ENCODE measurements around the gene GZMM. TPM values are rescaled to one million over a fixed set of nuclear protein-coding genes. Genes with fewer than 3 reads are reported as not detected.

Gene GZMM
- total and polyA plus RNA-seq, 4 donors: 0.54 to 2.8 (median 0.75) TPM; not detected in 1

- no peak for ATAC-seq (ENCODE audit: low FRiP score)
- Histone ChIP-seq H3K27me3 (ENCODE audit: control insufficient read depth in 1 of 2, insufficient read depth in 2 of 2, low read length in 1 of 2) (no peaks in the 10 kb centered on the region), H3K4me3 (ENCODE audit: low read length in 2 of 2) (no peak within 1 kb of the TSS), H3K36me3 (ENCODE audit: control insufficient read depth in 1 of 2, insufficient read depth in 2 of 2, low read length in 1 of 2) (no peaks in the 10 kb centered on the region), H3K27ac (ENCODE audit: low read depth in 1 of 2, low read length in 2 of 2) (no peak within 1 kb of the TSS), H3K9me3 (ENCODE audit: control insufficient read depth, low read length) (no peaks in the 10 kb centered on the region), H3K4me1 (ENCODE audit: control insufficient read depth in 1 of 2, insufficient read depth in 2 of 2, low read length in 2 of 2) (no peaks in the 10 kb centered on the region)
- DNase-seq: no peak
- 1% methylated on average over 19 to 124 of the region's 132 CpGs for WGBS, 2 donors
- intact Hi-C loops (cut with DNase I): no loop called here
These were observed 46.0 kb downstream of the GZMM start, which contains the start of gene HCN2 for GRCh38 chr19:589693-590395. Gene HCN2 (plus strand): TSS chr19:589881. CDS start chr19:589946, 65 bp downstream.

- intact Hi-C loops (cut with DNase I): no loop called here
- DNase-seq (no peak), ATAC-seq (ENCODE audit: low FRiP score) (no peak)
- Histone ChIP-seq H3K4me3 (ENCODE audit: low read length in 2 of 2) (no peak overlapping the region), H3K27ac (ENCODE audit: low read depth in 1 of 2, low read length in 2 of 2) (no peak overlapping the region), H3K9me3 (ENCODE audit: control insufficient read depth, low read length) (no peaks in the 10 kb centered on the region), H3K4me1 (ENCODE audit: control insufficient read depth in 1 of 2, insufficient read depth in 2 of 2, low read length in 2 of 2) (no peaks in the 10 kb centered on the region), H3K27me3 (ENCODE audit: control insufficient read depth in 1 of 2, insufficient read depth in 2 of 2, low read length in 1 of 2) (no peaks in the 10 kb centered on the region), H3K36me3 (ENCODE audit: control insufficient read depth in 1 of 2, insufficient read depth in 2 of 2, low read length in 1 of 2) (no peaks in the 10 kb centered on the region)
- WGBS, 2 donors: 1 to 2% methylated on average over 21 to 50 of the region's 50 CpGs
These were observed 46.5 kb downstream of the GZMM start for GRCh38 chr19:590396-590745.

DNA sequence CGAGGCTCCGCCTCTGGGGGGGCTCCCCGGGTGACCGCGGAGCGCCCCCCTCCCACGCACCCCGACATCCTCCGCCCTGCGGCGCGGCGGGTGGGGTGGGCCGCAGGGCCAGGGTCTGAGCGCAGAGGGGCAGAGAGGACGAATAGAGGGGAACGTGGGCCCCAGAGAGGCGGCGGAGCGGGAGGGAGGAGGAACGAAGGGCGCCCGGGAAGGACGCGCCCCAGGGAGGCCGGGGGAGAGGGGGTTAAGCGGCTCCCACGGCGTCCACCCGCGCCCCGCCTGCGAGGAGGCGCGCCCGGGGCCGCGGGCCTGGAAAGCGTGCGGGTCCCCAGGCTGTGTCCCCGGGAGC lies 46.9 kb downstream of the GZMM start:
- Histone ChIP-seq H3K4me3 (ENCODE audit: low read length in 2 of 2) (no peak overlapping the region), H3K27me3 (ENCODE audit: control insufficient read depth in 1 of 2, insufficient read depth in 2 of 2, low read length in 1 of 2) (no peaks in the 10 kb centered on the region), H3K36me3 (ENCODE audit: control insufficient read depth in 1 of 2, insufficient read depth in 2 of 2, low read length in 1 of 2) (no peaks in the 10 kb centered on the region), H3K9me3 (ENCODE audit: control insufficient read depth, low read length) (no peaks in the 10 kb centered on the region), H3K27ac (ENCODE audit: low read depth in 1 of 2, low read length in 2 of 2) (no peak overlapping the region), H3K4me1 (ENCODE audit: control insufficient read depth in 1 of 2, insufficient read depth in 2 of 2, low read length in 2 of 2) (no peaks in the 10 kb centered on the region)
- ATAC-seq (ENCODE audit: low FRiP score): no peak
- 7 to 9% methylated on average over 30 to 41 of the region's 41 CpGs for WGBS, 2 donors
- intact Hi-C loops (cut with DNase I): no loop called here
- no peak for DNase-seq

DNA sequence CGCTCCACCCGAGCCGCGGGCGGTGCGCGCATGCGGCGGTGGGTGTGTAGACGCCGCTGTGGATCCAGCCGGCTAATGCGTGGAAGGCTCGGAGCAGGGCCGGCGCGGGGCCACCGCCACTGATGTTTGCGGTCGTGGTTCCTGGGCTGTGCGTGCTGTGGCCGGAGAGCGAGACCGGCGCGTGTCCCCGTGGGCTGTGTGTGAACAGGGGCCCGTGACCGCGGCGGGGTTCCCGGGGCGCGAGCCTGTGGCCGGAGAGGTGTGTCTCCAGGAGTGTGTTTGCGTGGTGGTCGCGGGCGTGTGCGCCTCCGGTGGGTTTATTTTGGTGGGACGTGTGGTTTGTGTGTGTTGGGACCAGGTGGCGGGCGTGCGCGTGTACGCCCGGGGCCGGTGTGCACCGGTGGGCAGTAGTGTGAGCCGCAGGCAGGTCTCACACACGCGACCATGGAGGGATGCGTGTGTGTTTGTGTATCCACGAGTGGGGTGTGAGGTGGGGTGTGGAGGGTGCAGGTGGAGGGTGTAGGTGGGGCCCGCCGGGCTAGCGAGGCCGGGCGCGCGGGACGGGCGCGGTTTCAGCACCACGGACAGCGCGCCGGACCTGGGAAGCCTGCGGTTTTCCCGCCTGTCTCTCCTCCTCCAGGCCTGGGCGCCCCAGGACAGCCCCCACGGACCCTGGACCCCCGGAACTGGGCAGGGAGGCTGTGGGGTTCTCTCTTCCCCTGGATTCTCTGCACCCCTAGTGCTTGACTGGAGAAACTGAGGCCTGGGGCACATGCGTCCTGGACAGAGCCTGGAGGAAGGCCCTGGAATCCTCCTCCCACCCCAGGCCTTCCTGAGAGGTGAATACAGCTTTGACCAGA lies 47.5 kb downstream of the GZMM start:
- H3K27me3 ChIP-seq (ENCODE audit: control insufficient read depth in 1 of 2, insufficient read depth in 2 of 2, low read length in 1 of 2): no peaks in the 10 kb centered on the region
- H3K9me3 ChIP-seq (ENCODE audit: control insufficient read depth, low read length): no peaks in the 10 kb centered on the region
- peak; percentile 65 for ATAC-seq (ENCODE audit: low FRiP score)
- no peak overlapping the region for H3K27ac ChIP-seq (ENCODE audit: low read depth in 1 of 2, low read length in 2 of 2)
- H3K4me3 ChIP-seq (ENCODE audit: low read length in 2 of 2): no peak overlapping the region
- no peak for DNase-seq
- intact Hi-C loops (cut with DNase I): no loop called here
- no peaks in the 10 kb centered on the region for H3K4me1 ChIP-seq (ENCODE audit: control insufficient read depth in 1 of 2, insufficient read depth in 2 of 2, low read length in 2 of 2)
- 19 to 33% methylated on average over 49 to 75 of the region's 75 CpGs for WGBS, 2 donors
- no peaks in the 10 kb centered on the region for H3K36me3 ChIP-seq (ENCODE audit: control insufficient read depth in 1 of 2, insufficient read depth in 2 of 2, low read length in 1 of 2)

- ATAC-seq (ENCODE audit: low FRiP score) (no peak), DNase-seq (no peak)
- no peaks in the 10 kb centered on the region for H3K9me3 ChIP-seq (ENCODE audit: control insufficient read depth, low read length)
- intact Hi-C loops (cut with DNase I): no loop called here
- no peak overlapping the region for H3K4me3 ChIP-seq (ENCODE audit: low read length in 2 of 2)
- no peaks in the 10 kb centered on the region for H3K36me3 ChIP-seq (ENCODE audit: control insufficient read depth in 1 of 2, insufficient read depth in 2 of 2, low read length in 1 of 2)
- H3K27me3 ChIP-seq (ENCODE audit: control insufficient read depth in 1 of 2, insufficient read depth in 2 of 2, low read length in 1 of 2): no peaks in the 10 kb centered on the region
- no peak overlapping the region for H3K27ac ChIP-seq (ENCODE audit: low read depth in 1 of 2, low read length in 2 of 2)
- WGBS, 2 donors: 80 to 83% methylated on average over 16 to 19 of the region's 19 CpGs
- H3K4me1 ChIP-seq (ENCODE audit: control insufficient read depth in 1 of 2, insufficient read depth in 2 of 2, low read length in 2 of 2): no peaks in the 10 kb centered on the region
These were observed 48.2 kb downstream of the GZMM start for GRCh38 chr19:592101-592500.

GRCh38 chr19:593055-593454 lies 49.2 kb downstream of the GZMM start:
- intact Hi-C loops (cut with DNase I): no loop called here
- DNase-seq: no peak
- Histone ChIP-seq H3K4me3 (ENCODE audit: low read length in 2 of 2) (no peak overlapping the region), H3K36me3 (ENCODE audit: control insufficient read depth in 1 of 2, insufficient read depth in 2 of 2, low read length in 1 of 2) (no peaks in the 10 kb centered on the region), H3K27ac (ENCODE audit: low read depth in 1 of 2, low read length in 2 of 2) (no peak overlapping the region), H3K9me3 (ENCODE audit: control insufficient read depth, low read length) (no peaks in the 10 kb centered on the region), H3K4me1 (ENCODE audit: control insufficient read depth in 1 of 2, insufficient read depth in 2 of 2, low read length in 2 of 2) (no peaks in the 10 kb centered on the region), H3K27me3 (ENCODE audit: control insufficient read depth in 1 of 2, insufficient read depth in 2 of 2, low read length in 1 of 2) (no peaks in the 10 kb centered on the region)
- WGBS, 2 donors: 77 to 85% methylated on average over 15 to 18 of the region's 18 CpGs
- no peak for ATAC-seq (ENCODE audit: low FRiP score)

- Histone ChIP-seq H3K4me3 (ENCODE audit: low read length in 2 of 2) (no peak overlapping the region), H3K9me3 (ENCODE audit: control insufficient read depth, low read length) (no peaks in the 10 kb centered on the region), H3K27me3 (ENCODE audit: control insufficient read depth in 1 of 2, insufficient read depth in 2 of 2, low read length in 1 of 2) (no peaks in the 10 kb centered on the region), H3K36me3 (ENCODE audit: control insufficient read depth in 1 of 2, insufficient read depth in 2 of 2, low read length in 1 of 2) (no peaks in the 10 kb centered on the region), H3K27ac (ENCODE audit: low read depth in 1 of 2, low read length in 2 of 2) (no peak overlapping the region), H3K4me1 (ENCODE audit: control insufficient read depth in 1 of 2, insufficient read depth in 2 of 2, low read length in 2 of 2) (no peaks in the 10 kb centered on the region)
- ATAC-seq (ENCODE audit: low FRiP score) (no peak), DNase-seq (no peak)
- intact Hi-C loops (cut with DNase I): no loop called here
- WGBS, 2 donors: 59 to 61% methylated on average over 9 of the region's 9 CpGs
These were observed 49.7 kb downstream of the GZMM start for GRCh38 chr19:593505-593904.

DNA sequence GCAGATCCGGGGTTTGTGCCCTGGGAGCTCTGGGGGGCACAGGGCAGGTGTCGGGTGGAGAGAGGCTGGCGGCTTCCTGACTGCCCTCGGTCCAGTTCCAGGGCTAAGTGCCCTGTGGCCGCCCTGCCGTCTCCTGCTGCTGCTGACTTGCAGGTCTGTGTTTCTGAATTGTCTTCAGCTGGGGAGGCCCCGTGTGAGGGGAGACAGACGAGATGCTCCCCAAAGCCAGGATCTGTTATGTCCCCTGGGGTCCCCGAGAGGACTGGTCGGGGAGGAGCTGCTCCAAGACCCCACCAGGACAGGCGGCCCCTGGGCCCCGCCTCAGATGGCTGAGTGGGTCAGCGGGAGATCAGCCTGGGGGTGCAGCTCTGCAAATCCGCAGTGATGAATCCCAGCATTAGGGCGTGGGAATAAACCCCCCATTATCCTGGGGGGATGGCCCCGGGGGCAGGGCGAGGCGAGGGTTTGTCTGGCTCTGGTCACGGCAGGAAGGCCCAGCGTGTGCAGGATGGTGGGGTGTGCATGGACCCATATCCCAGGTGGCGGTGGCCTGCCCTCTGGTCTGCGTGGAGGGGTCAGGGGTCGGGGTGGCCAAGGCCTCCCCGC lies 50.5 kb downstream of the GZMM start:
- no peaks in the 10 kb centered on the region for H3K27me3 ChIP-seq (ENCODE audit: control insufficient read depth in 1 of 2, insufficient read depth in 2 of 2, low read length in 1 of 2)
- 72% methylated on average over 24 of the region's 24 CpGs for WGBS, 2 donors
- H3K4me1 ChIP-seq (ENCODE audit: control insufficient read depth in 1 of 2, insufficient read depth in 2 of 2, low read length in 2 of 2): no peaks in the 10 kb centered on the region
- no peak overlapping the region for H3K27ac ChIP-seq (ENCODE audit: low read depth in 1 of 2, low read length in 2 of 2)
- no peaks in the 10 kb centered on the region for H3K9me3 ChIP-seq (ENCODE audit: control insufficient read depth, low read length)
- intact Hi-C loops (cut with DNase I): no loop called here
- ATAC-seq (ENCODE audit: low FRiP score) (no peak), DNase-seq (no peak)
- no peaks in the 10 kb centered on the region for H3K36me3 ChIP-seq (ENCODE audit: control insufficient read depth in 1 of 2, insufficient read depth in 2 of 2, low read length in 1 of 2)
- no peak overlapping the region for H3K4me3 ChIP-seq (ENCODE audit: low read length in 2 of 2)

All from aorta (tissue), 5 donors.